Smooth muscle cell (in vitro differentiated cells): ENCODE results near the gene ASB7. TPM values are rescaled to one million over a fixed set of nuclear protein-coding genes. Genes with fewer than 3 reads are reported as not detected.

Experiments
- DNase-seq: peaks from one replicate; lab custom pipeline; 2025; ENCODE audit not compliant: unreplicated experiment; lab: John Stamatoyannopoulos, UW
- H2AFZ ChIP-seq: fragments of 200-600 bp; sonication (generic); 2 replicates; pipeline ENCODE4 v1.6.0; 2016; ENCODE audit warnings: antibody characterized with exemption, low read depth, mild to moderate bottlenecking
- H3F3A ChIP-seq: fragments of 200-600 bp; sonication (generic); 2 replicates; pipeline ENCODE4 v1.6.0; 2017; ENCODE audit warnings: antibody characterized with exemption, low read depth
- H3K27ac ChIP-seq: fragments of 200-600 bp; sonication (generic); 2 replicates; pipeline ENCODE4 v1.5.1; 2016; ENCODE audit warnings: low read depth, mild to moderate bottlenecking
- H3K27me3 ChIP-seq: fragments of 200-600 bp; sonication (generic); 2 replicates; pipeline ENCODE4 v1.6.1; 2016; ENCODE audit warnings: low read depth, mild to moderate bottlenecking
- H3K36me3 ChIP-seq: fragments of 200-600 bp; sonication (generic); 2 replicates; pipeline ENCODE4 v1.5.1; 2016; ENCODE audit warnings: low read depth
- H3K4me1 ChIP-seq: fragments of 200-600 bp; sonication (generic); 2 replicates; pipeline ENCODE4 v1.5.1; 2016; ENCODE audit warnings: low read depth
- H3K4me2 ChIP-seq: fragments of 200-600 bp; sonication (generic); 2 replicates; pipeline ENCODE4 v1.6.0; 2016; ENCODE audit warnings: mild to moderate bottlenecking
- H3K4me3 ChIP-seq: fragments of 200-600 bp; sonication (generic); 2 replicates; pipeline ENCODE4 v1.5.1; 2016; ENCODE audit warnings: mild to moderate bottlenecking
- H3K79me2 ChIP-seq: fragments of 200-600 bp; sonication (generic); 2 replicates; pipeline ENCODE4 v1.6.0; 2016; ENCODE audit warnings: low read depth, mild to moderate bottlenecking
- H3K9ac ChIP-seq: fragments of 200-600 bp; sonication (generic); 2 replicates; pipeline ENCODE4 v1.6.0; 2016; ENCODE audit warnings: low read depth
- H3K9me3 ChIP-seq: fragments of 200-600 bp; sonication (generic); replicated peaks from 2 replicates; pipeline ENCODE4 v1.5.1; 2016; ENCODE audit warnings: low read depth
- H4K20me1 ChIP-seq: fragments of 200-600 bp; sonication (generic); 2 replicates; pipeline ENCODE4 v1.6.0; 2016; ENCODE audit warnings: low read depth
- CTCF ChIP-seq: fragments of 200-600 bp; sonication (generic); IDR thresholded peaks from 2 replicates; pipeline ENCODE4 v1.5.1; 2017; ENCODE audit warnings: borderline replicate concordance, mild to moderate bottlenecking, antibody characterized with exemption; ENCODE audit not compliant: insufficient read depth, poor library complexity, severe bottlenecking
- WGBS: methylation state at CpG from one replicate; pipeline ENCODE4 v1.1.7; 2016; ENCODE audit warnings: low lambda C conversion rate; 5-methylcytosine and 5-hydroxymethylcytosine counted together
- polyA plus RNA-seq: library from polyadenylated mRNA; unstranded; fragments of >200 nt; fragmentation: Nextera tagmentation; extraction: Ambion mirVana; gene quantifications from 2 replicates; pipeline ENCODE4 v1.2.1, GENCODE V29; 2016
- total RNA-seq: library from RNA; depleted of rRNA; stranded (reverse); fragments of >200 nt; gene quantifications from 2 replicates; pipeline ENCODE4 v1.2.3, GENCODE V29; 2014

The ASB7 gene
- total and polyA plus RNA-seq, 2 experiments from 2014 or later, result 6.2 to 9.5 TPM

- Histone ChIP-seq H3K4me3 (no peak overlapping the region), H3F3A (peaks cover 16% of the 10 kb centered on the region), H3K4me1 (peaks cover 3% of the 10 kb centered on the region), H3K79me2 (no peaks in the 10 kb centered on the region), H3K36me3 (peaks cover 6% of the 10 kb centered on the region), H3K27ac (no peak overlapping the region), H3K9me3 (no peaks in the 10 kb centered on the region), H3K27me3 (no peaks in the 10 kb centered on the region), H3K9ac (no peak overlapping the region), H3K4me2 (no peak overlapping the region), H4K20me1 (no peaks in the 10 kb centered on the region), H2AFZ (no peak overlapping the region)
- WGBS, result 95% methylated on average over 6 of the region's 6 CpGs
- TF ChIP-seq CTCF, result no peak
- no peak for DNase-seq
These were observed 30.7 kb upstream of the ASB7 start for GRCh38 chr15:100571592-100572167.

GRCh38 chr15:100572362-100572983 lies 29.9 kb upstream of the ASB7 start:
- WGBS, result 82% methylated on average over 4 of the region's 4 CpGs
- no peak overlapping the region for H3K4me3 ChIP-seq
- H3F3A ChIP-seq, result peaks cover 16% of the 10 kb centered on the region
- peaks cover 3% of the 10 kb centered on the region for H3K4me1 ChIP-seq
- peaks cover 6% of the 10 kb centered on the region for H3K36me3 ChIP-seq
- H3K9me3 ChIP-seq, result no peaks in the 10 kb centered on the region
- TF ChIP-seq CTCF, result peak; percentile 53
- no peak overlapping the region for H3K9ac ChIP-seq
- no peaks in the 10 kb centered on the region for H3K79me2 ChIP-seq
- H3K27me3 ChIP-seq, result no peaks in the 10 kb centered on the region
- no peak overlapping the region for H3K4me2 ChIP-seq
- no peaks in the 10 kb centered on the region for H4K20me1 ChIP-seq
- H3K27ac ChIP-seq, result no peak overlapping the region
- no peak for DNase-seq
- H2AFZ ChIP-seq, result no peak overlapping the region

- H3K27ac ChIP-seq, result no peak overlapping the region
- H3K27me3 ChIP-seq, result no peaks in the 10 kb centered on the region
- no peak overlapping the region for H3K4me3 ChIP-seq
- H3K36me3 ChIP-seq, result peaks cover 6% of the 10 kb centered on the region
- no peaks in the 10 kb centered on the region for H4K20me1 ChIP-seq
- no peaks in the 10 kb centered on the region for H3K79me2 ChIP-seq
- TF ChIP-seq CTCF, result no peak
- 96% methylated on average over 4 of the region's 4 CpGs for WGBS
- no peaks in the 10 kb centered on the region for H3K9me3 ChIP-seq
- no peak overlapping the region for H3K9ac ChIP-seq
- H3K4me2 ChIP-seq, result no peak overlapping the region
- H3F3A ChIP-seq, result peaks cover 16% of the 10 kb centered on the region
- H2AFZ ChIP-seq, result no peak overlapping the region
- H3K4me1 ChIP-seq, result peaks cover 3% of the 10 kb centered on the region
- DNase-seq, result no peak
These were observed 28.9 kb upstream of the ASB7 start for GRCh38 chr15:100573526-100573925.

- Histone ChIP-seq H3K9me3 (no peaks in the 10 kb centered on the region), H3K27ac (no peak overlapping the region), H2AFZ (no peak overlapping the region), H3K4me2 (no peak overlapping the region), H3K36me3 (no peaks in the 10 kb centered on the region), H3F3A (no peaks in the 10 kb centered on the region), H3K9ac (no peak overlapping the region), H3K79me2 (peaks cover 25% of the 10 kb centered on the region), H4K20me1 (peaks cover 7% of the 10 kb centered on the region), H3K4me1 (no peaks in the 10 kb centered on the region), H3K4me3 (no peak overlapping the region), H3K27me3 (no peaks in the 10 kb centered on the region)
- no peak for TF ChIP-seq CTCF
- WGBS, result 97% methylated on average over 4 of the region's 4 CpGs
- no peak for DNase-seq
These were observed 22.0 kb upstream of the ASB7 start for GRCh38 chr15:100580414-100580813.
